GM19467 (cell line): Measurements from ENCODE around the gene DEXI.

Experiments used
- ATAC-seq: cut with Tn5 transposase; IDR thresholded peaks from one replicate; pipeline ENCODE4 v1.9.1; 2021; ENCODE audit warnings: mild to moderate bottlenecking, moderate library complexity; ENCODE audit not compliant: unreplicated experiment

DEXI gene

GRCh38 chr16:10896723-10897122 lies 45.5 kb downstream of the DEXI start:
- ATAC-seq, result no peak

GRCh38 chr16:10896165-10896564 lies 46.1 kb downstream of the DEXI start:
- no peak for ATAC-seq

- no peak for ATAC-seq
Measured at GRCh38 chr16:10895053-10895946, 47.0 kb downstream of the DEXI start.

- no peak for ATAC-seq
Measured at GRCh38 chr16:10892782-10893318, 49.4 kb downstream of the DEXI start.

- no peak for ATAC-seq
Measured at GRCh38 chr16:10889855-10890254, 52.4 kb downstream of the DEXI start.

- no peak for ATAC-seq
Measured at GRCh38 chr16:10888320-10888937, 53.8 kb downstream of the DEXI start.

- ATAC-seq, result no peak
Measured at GRCh38 chr16:10885246-10885645, 57.0 kb downstream of the DEXI start.

- no peak for ATAC-seq
Measured at GRCh38 chr16:10883004-10883403, 59.3 kb downstream of the DEXI start.

- ATAC-seq, result no peak
Measured at GRCh38 chr16:10881479-10882030, 60.7 kb downstream of the DEXI start.

- no peak for ATAC-seq
Measured at GRCh38 chr16:10880594-10881452, 61.4 kb downstream of the DEXI start.

GRCh38 chr16:10879681-10880589 lies 62.3 kb downstream of the DEXI start:
- no peak for ATAC-seq
